Transverse colon (tissue), 4 donors: ENCODE data around the gene SEPTIN2.

ENCODE experiments used
- POLR2AphosphoS5 ChIP-seq, 3 donors: sonication (generic); formaldehyde crosslinking; IDR thresholded peaks; one replicate each; pipeline ENCODE4 v1.6.1; 2016; ENCODE audit warnings: antibody characterized with exemption in 3 of 3
- TF ChIP-seq, protein P1 (sequence below), 5 experiments: fragments of 200-600 bp in 3 of 5; fragments of 450-650 bp in 2 of 5; sonication (generic) in 3 of 5; IDR thresholded peaks; 1 replicate in 2 of 5; 2 replicates in 3 of 5; pipeline ENCODE4 v1.5.1; 2016 to 2017; ENCODE audit warnings: antibody characterized with exemption in 5 of 5, inconsistent platforms in 3 of 5, mild to moderate bottlenecking in 2 of 5, moderate library complexity in 1 of 5

DNA sequence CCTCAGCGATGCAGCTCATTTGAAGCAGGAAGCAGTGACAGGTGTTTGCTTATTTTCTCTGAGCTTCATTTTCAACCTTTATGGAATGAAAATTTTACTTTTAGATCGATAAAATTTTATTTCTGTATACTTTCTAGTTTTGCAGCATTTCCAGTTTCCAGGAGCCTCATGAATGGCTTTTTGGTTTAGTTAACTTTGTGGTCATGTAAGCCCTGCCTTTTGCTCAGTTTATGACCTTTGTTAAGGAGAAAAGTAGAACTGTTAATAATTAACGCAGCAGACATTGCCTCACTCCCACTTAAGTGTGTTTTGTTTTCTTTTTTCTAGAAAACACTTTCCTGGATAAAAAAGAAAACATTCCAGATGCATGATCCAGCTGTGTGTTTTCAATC, 35.9 kb downstream of the SEPTIN2 start:
- TF ChIP-seq, protein P1, sequence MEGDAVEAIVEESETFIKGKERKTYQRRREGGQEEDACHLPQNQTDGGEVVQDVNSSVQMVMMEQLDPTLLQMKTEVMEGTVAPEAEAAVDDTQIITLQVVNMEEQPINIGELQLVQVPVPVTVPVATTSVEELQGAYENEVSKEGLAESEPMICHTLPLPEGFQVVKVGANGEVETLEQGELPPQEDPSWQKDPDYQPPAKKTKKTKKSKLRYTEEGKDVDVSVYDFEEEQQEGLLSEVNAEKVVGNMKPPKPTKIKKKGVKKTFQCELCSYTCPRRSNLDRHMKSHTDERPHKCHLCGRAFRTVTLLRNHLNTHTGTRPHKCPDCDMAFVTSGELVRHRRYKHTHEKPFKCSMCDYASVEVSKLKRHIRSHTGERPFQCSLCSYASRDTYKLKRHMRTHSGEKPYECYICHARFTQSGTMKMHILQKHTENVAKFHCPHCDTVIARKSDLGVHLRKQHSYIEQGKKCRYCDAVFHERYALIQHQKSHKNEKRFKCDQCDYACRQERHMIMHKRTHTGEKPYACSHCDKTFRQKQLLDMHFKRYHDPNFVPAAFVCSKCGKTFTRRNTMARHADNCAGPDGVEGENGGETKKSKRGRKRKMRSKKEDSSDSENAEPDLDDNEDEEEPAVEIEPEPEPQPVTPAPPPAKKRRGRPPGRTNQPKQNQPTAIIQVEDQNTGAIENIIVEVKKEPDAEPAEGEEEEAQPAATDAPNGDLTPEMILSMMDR (IDR thresholded peaks at IDR 0.05), result no peak
- TF ChIP-seq POLR2AphosphoS5 (IDR thresholded peaks at IDR 0.05), result no peak
